Endodermal cell (in vitro differentiated cells): Measurements from ENCODE around the gene ZNF785. TPM values are rescaled to one million over a fixed set of nuclear protein-coding genes. Genes with fewer than 3 reads are reported as not detected.

Source experiments
- DNase-seq: peaks from one replicate; pipeline ENCODE4 v3.0.0-alpha.2; 2017
- H3K27ac ChIP-seq: 2 replicates; pipeline ENCODE4 v1.5.1; 2013; ENCODE audit warnings: mild to moderate bottlenecking, low read depth, low read length, moderate library complexity
- H3K27me3 ChIP-seq: 2 replicates; pipeline ENCODE4 v1.6.1; 2013; ENCODE audit warnings: mild to moderate bottlenecking, low read length, moderate library complexity; ENCODE audit not compliant: insufficient read depth, control insufficient read depth, poor library complexity, severe bottlenecking
- H3K36me3 ChIP-seq: 2 replicates; pipeline ENCODE4 v1.7.0; 2013; ENCODE audit warnings: mild to moderate bottlenecking, low read length, moderate library complexity; ENCODE audit not compliant: control insufficient read depth, insufficient read depth
- H3K4me1 ChIP-seq: one replicate; pipeline ENCODE4 v1.7.0; 2013; ENCODE audit warnings: low read length; ENCODE audit not compliant: control insufficient read depth, insufficient read depth
- H3K4me3 ChIP-seq: 2 replicates; pipeline ENCODE4 v1.5.1; 2013; ENCODE audit warnings: mild to moderate bottlenecking, low read length, moderate library complexity
- H3K9ac ChIP-seq: 2 replicates; pipeline ENCODE4 v1.6.1; 2013; ENCODE audit warnings: mild to moderate bottlenecking, low read length, moderate library complexity; ENCODE audit not compliant: poor library complexity, severe bottlenecking; ENCODE audit errors: extremely low read depth
- H3K9me3 ChIP-seq: 2 replicates; pipeline ENCODE4 v1.6.1; 2013; ENCODE audit warnings: mild to moderate bottlenecking, low read length, moderate library complexity; ENCODE audit not compliant: control insufficient read depth
- H3K27ac Mint-ChIP-seq: 2 replicates; pipeline ENCODE4 v1.8.0; 2020; ENCODE audit warnings: mixed read lengths
- H3K27me3 Mint-ChIP-seq: 2 replicates; pipeline ENCODE4 v1.8.0; 2021; ENCODE audit warnings: mild to moderate bottlenecking, mixed read lengths; ENCODE audit not compliant: insufficient read depth
- H3K36me3 Mint-ChIP-seq: 2 replicates; pipeline ENCODE4 v1.8.0; 2020; ENCODE audit warnings: low read depth, mixed read lengths
- H3K4me1 Mint-ChIP-seq: 2 replicates; pipeline ENCODE4 v1.8.0; 2020; ENCODE audit warnings: mixed read lengths
- H3K4me3 Mint-ChIP-seq: 2 replicates; pipeline ENCODE4 v1.8.0; 2020; ENCODE audit warnings: mild to moderate bottlenecking, moderate library complexity, mixed read lengths
- H3K9me3 Mint-ChIP-seq: 2 replicates; pipeline ENCODE4 v1.8.0; 2020; ENCODE audit warnings: mild to moderate bottlenecking, mixed read lengths
- CTCF ChIP-seq: fragments of 200-600 bp; sonication (generic); conservative IDR thresholded peaks from 2 replicates; pipeline ENCODE4 v1.5.0; 2021; ENCODE audit warnings: antibody characterized with exemption, mild to moderate bottlenecking
- WGBS, 2 experiments: methylation state at CpG; one replicate each; pipeline versions ENCODE4 v1.1.5 to v1.1.7; 2013; ENCODE audit warnings: missing lambda C conversion rate in 2 of 2, mixed read lengths in 1 of 2; ENCODE audit not compliant: insufficient coverage in 1 of 2, insufficient read length in 1 of 2; 5-methylcytosine and 5-hydroxymethylcytosine counted together
- total RNA-seq, 2 donors: library from RNA; stranded (reverse); fragmentation: NEBNext Ultra II Directional in 1 of 2; extraction: Animal tissue kit (Norgen Biotek cat#: 25700) in 1 of 2; gene quantifications; 2 replicates in 1 of 2; 3 replicates in 1 of 2; pipeline ENCODE4 v1.2.1, GENCODE V29; 2021

ZNF785 gene
- total RNA-seq, 2 donors from 2014 or later, result 22.5 to 24.0 TPM

DNA sequence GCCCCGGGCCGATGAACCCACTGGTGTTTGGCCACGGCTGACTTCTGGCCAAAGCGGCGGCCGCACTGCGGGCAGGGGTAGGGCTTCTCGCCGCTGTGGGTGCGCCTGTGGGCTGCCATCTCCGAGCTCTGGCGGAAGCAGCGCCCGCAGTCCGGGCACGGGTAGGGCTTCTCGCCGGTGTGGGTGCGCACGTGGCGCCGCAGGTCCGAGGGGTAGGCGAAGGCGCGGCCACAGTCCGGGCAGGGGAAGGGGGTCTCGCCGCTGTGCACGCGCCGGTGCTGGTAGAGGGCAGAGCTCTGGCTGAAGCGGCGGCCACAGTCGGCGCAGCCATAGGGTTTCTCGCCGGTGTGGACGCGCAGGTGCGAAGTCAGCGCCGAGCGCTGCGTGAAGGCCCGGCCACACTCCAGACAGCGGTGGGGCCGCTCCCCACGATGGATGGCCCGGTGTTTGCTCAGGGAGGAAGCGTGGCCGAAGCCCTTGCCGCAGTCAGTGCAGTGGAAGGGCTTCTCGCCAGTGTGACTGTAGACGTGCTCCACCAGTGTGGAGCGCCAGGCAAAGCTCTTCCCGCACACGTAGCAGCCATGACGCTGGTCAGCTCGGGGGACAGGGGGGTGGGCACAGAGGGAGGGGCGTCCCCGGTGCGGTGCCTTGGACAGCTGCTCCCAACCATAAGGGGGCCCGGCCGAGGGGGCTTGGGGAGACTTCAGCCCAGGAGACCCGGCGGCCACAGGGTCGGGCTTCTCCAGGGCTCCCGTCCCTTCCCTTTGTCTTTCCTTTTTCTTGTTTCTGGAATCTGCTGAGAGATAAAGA is 30.0 kb downstream of the ZNF785 start:
- H3K4me1 Mint-ChIP-seq, result peaks cover 18% of the 10 kb centered on the region
- Histone ChIP-seq H3K4me3 (no peak overlapping the region), H3K9me3 (no peaks in the 10 kb centered on the region), H3K36me3 (peaks cover 33% of the 10 kb centered on the region), H3K27me3 (no peaks in the 10 kb centered on the region), H3K27ac (no peak overlapping the region), H3K4me1 (peaks cover 10% of the 10 kb centered on the region), H3K9ac (no peak overlapping the region)
- H3K27ac Mint-ChIP-seq, result peak overlapping the region; percentile 72
- H3K27me3 Mint-ChIP-seq, result no peaks in the 10 kb centered on the region
- H3K4me3 Mint-ChIP-seq, result peak overlapping the region; percentile 74
- no peak for TF ChIP-seq CTCF
- no peak for DNase-seq
- peaks cover 35% of the 10 kb centered on the region for H3K36me3 Mint-ChIP-seq
- 97 to 98% methylated on average over 35 to 69 of the region's 69 CpGs for WGBS, 2 experiments
- no peaks in the 10 kb centered on the region for H3K9me3 Mint-ChIP-seq

GRCh38 chr16:30554557-30555314 is 30.8 kb downstream of the ZNF785 start:
- no peak overlapping the region for H3K27ac ChIP-seq
- Mint-ChIP-seq H3K4me3 (no peak overlapping the region), H3K4me1 (peaks cover 18% of the 10 kb centered on the region), H3K36me3 (peaks cover 35% of the 10 kb centered on the region), H3K27ac (peak overlapping the region; percentile 50), H3K9me3 (no peaks in the 10 kb centered on the region), H3K27me3 (no peaks in the 10 kb centered on the region)
- H3K9ac ChIP-seq, result no peak overlapping the region
- DNase-seq, result no peak
- no peak for TF ChIP-seq CTCF
- H3K9me3 ChIP-seq, result no peaks in the 10 kb centered on the region
- peaks cover 33% of the 10 kb centered on the region for H3K36me3 ChIP-seq
- no peaks in the 10 kb centered on the region for H3K27me3 ChIP-seq
- 92 to 97% methylated on average over 14 to 18 of the region's 18 CpGs for WGBS, 2 experiments
- no peak overlapping the region for H3K4me3 ChIP-seq
- H3K4me1 ChIP-seq, result peaks cover 10% of the 10 kb centered on the region

GRCh38 chr16:30553393-30553899 is 32.1 kb downstream of the ZNF785 start:
- DNase-seq, result no peak
- WGBS, 2 experiments, result 98 to 100% methylated on average over 1 to 2 of the region's 2 CpGs
- Histone ChIP-seq H3K9me3 (no peaks in the 10 kb centered on the region), H3K4me1 (peaks cover 10% of the 10 kb centered on the region), H3K4me3 (no peak overlapping the region), H3K36me3 (peaks cover 33% of the 10 kb centered on the region), H3K9ac (no peak overlapping the region), H3K27ac (no peak overlapping the region), H3K27me3 (no peaks in the 10 kb centered on the region)
- Mint-ChIP-seq H3K9me3 (peaks cover 4% of the 10 kb centered on the region), H3K27ac (peak overlapping the region; percentile 18), H3K36me3 (peaks cover 35% of the 10 kb centered on the region), H3K27me3 (no peaks in the 10 kb centered on the region), H3K4me1 (peaks cover 28% of the 10 kb centered on the region), H3K4me3 (no peak overlapping the region)
- no peak for TF ChIP-seq CTCF
